HuH-7.5 (cell line): Measurements from ENCODE around the gene BORCS5.
"Not testable (repeated sequence)": the region's sequence is repeated elsewhere in the genome, so short reads cannot be mapped to it uniquely, and the experiment has no call there.

Source experiments
- DNase-seq: peaks from one replicate; pipeline ENCODE4 v3.0.0; 2011; ENCODE audit warnings: low spot score

The BORCS5 gene

GRCh38 chr12:12488823-12489550 lies 132.1 kb downstream of the BORCS5 start:
- DNase-seq: no peak

GRCh38 chr12:12491606-12492005 lies 134.7 kb downstream of the BORCS5 start:
- DNase-seq: no peak

GRCh38 chr12:12492547-12492946 lies 135.7 kb downstream of the BORCS5 start:
- no peak for DNase-seq

- no peak for DNase-seq
Observed at GRCh38 chr12:12495536-12495935, 138.7 kb downstream of the BORCS5 start.

GRCh38 chr12:12498210-12498609 lies 141.3 kb downstream of the BORCS5 start:
- DNase-seq: no peak

GRCh38 chr12:12499909-12500604 lies 143.2 kb downstream of the BORCS5 start:
- no peak for DNase-seq

GRCh38 chr12:12501121-12501520 lies 144.2 kb downstream of the BORCS5 start:
- DNase-seq: no peak

GRCh38 chr12:12502130-12502814 lies 145.4 kb downstream of the BORCS5 start:
- DNase-seq: not testable (repeated sequence)

GRCh38 chr12:12502815-12503151 lies 145.9 kb downstream of the BORCS5 start:
- no peak for DNase-seq

- no peak for DNase-seq
Observed at GRCh38 chr12:12503384-12504078, 146.7 kb downstream of the BORCS5 start.

- no peak for DNase-seq
Observed at GRCh38 chr12:12505544-12506495, 148.9 kb downstream of the BORCS5 start.

GRCh38 chr12:12506496-12506890 lies 149.6 kb downstream of the BORCS5 start:
- no peak for DNase-seq

- DNase-seq: no peak
Observed at GRCh38 chr12:12507121-12507520, 150.2 kb downstream of the BORCS5 start.

- no peak for DNase-seq
Observed at GRCh38 chr12:12508612-12509011, 151.7 kb downstream of the BORCS5 start.

- DNase-seq: no peak
Observed at GRCh38 chr12:12510141-12510540, 153.3 kb downstream of the BORCS5 start.

GRCh38 chr12:12510551-12510950 lies 153.7 kb downstream of the BORCS5 start:
- DNase-seq: no peak

GRCh38 chr12:12511021-12511783 lies 154.3 kb downstream of the BORCS5 start:
- DNase-seq: no peak

- no peak for DNase-seq
Observed at GRCh38 chr12:12511895-12512711, 155.2 kb downstream of the BORCS5 start.

- no peak for DNase-seq
Observed at GRCh38 chr12:12513416-12514006, 156.6 kb downstream of the BORCS5 start.
